ENCODE data around the gene PAPOLA. TPM values are rescaled to one million over a fixed set of nuclear protein-coding genes. Genes with fewer than 3 reads are reported as not detected.

Gene PAPOLA
- total RNA-seq, 1 experiment from 2014 or later = 207 TPM

DNA sequence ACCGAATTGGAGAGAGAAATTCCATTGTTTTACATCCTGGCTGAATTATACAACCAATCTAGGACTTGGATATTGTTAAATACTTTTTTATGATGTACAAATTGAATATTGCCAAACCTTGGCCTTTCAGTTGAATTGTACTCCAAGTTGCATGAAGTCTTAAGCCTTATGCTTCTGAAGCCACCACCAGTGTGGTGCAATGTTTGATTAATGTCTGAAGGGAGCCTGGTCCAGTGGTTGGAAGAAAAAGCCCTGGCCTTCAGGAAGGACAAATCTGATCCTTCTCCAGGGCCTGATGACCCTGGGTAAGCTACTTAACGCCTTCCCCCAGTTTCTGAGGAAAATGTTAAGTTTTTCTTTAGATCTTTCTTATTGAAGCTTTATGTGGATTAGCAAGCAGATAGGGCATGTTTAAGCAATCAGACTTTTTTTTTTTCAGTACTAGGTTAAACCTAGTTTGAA is 72.0 kb downstream of the PAPOLA start:
- TF ChIP-seq, protein P1, sequence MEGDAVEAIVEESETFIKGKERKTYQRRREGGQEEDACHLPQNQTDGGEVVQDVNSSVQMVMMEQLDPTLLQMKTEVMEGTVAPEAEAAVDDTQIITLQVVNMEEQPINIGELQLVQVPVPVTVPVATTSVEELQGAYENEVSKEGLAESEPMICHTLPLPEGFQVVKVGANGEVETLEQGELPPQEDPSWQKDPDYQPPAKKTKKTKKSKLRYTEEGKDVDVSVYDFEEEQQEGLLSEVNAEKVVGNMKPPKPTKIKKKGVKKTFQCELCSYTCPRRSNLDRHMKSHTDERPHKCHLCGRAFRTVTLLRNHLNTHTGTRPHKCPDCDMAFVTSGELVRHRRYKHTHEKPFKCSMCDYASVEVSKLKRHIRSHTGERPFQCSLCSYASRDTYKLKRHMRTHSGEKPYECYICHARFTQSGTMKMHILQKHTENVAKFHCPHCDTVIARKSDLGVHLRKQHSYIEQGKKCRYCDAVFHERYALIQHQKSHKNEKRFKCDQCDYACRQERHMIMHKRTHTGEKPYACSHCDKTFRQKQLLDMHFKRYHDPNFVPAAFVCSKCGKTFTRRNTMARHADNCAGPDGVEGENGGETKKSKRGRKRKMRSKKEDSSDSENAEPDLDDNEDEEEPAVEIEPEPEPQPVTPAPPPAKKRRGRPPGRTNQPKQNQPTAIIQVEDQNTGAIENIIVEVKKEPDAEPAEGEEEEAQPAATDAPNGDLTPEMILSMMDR (IDR thresholded peaks at IDR 0.05; ENCODE audit: insufficient read depth in 1 of 2, low read depth in 1 of 2, low read length in 1 of 2, severe bottlenecking in 1 of 2, unreplicated experiment in 1 of 2) = no peak
- Histone ChIP-seq H3K4me1 (peaks cover 14% of the 10 kb centered on the region; the same call in 1 of the 2 replicates), H3K27me3 (replicated peaks; ENCODE audit: control insufficient read depth, insufficient read depth, low read length) (no peaks in the 10 kb centered on the region), H3K4me3 (ENCODE audit: low read depth, low read length) (no peak overlapping the region), H3K36me3 (ENCODE audit: control insufficient read depth, insufficient read depth, low read length) (no peaks in the 10 kb centered on the region; the same call in 1 of the 2 replicates), H3K9me3 (no peaks in the 10 kb centered on the region)
- peaks cover 8% of the 10 kb centered on the region for H3K4me1 Mint-ChIP-seq (ENCODE audit: low read depth, unreplicated experiment)
- intact Hi-C loops (cut with micrococcal nuclease; ENCODE audit: unreplicated experiment) = no loop called here
- H3K9me3 Mint-ChIP-seq (ENCODE audit: unreplicated experiment) = no peaks in the 10 kb centered on the region
- H3K27me3 Mint-ChIP-seq (ENCODE audit: insufficient read depth, unreplicated experiment) = no peaks in the 10 kb centered on the region
- BruUV-seq (replicated peaks) = no TSS peak
- POLR2A ChIA-PET = no interaction called here
- H3K36me3 Mint-ChIP-seq (ENCODE audit: insufficient read depth, unreplicated experiment) = peaks cover 54% of the 10 kb centered on the region
- H3K4me3 Mint-ChIP-seq (ENCODE audit: unreplicated experiment) = no peak overlapping the region
- no peak overlapping the region for H3K27ac Mint-ChIP-seq (ENCODE audit: unreplicated experiment)
- CTCF ChIA-PET = no interaction called here
- DNase-seq = no peak

DNA sequence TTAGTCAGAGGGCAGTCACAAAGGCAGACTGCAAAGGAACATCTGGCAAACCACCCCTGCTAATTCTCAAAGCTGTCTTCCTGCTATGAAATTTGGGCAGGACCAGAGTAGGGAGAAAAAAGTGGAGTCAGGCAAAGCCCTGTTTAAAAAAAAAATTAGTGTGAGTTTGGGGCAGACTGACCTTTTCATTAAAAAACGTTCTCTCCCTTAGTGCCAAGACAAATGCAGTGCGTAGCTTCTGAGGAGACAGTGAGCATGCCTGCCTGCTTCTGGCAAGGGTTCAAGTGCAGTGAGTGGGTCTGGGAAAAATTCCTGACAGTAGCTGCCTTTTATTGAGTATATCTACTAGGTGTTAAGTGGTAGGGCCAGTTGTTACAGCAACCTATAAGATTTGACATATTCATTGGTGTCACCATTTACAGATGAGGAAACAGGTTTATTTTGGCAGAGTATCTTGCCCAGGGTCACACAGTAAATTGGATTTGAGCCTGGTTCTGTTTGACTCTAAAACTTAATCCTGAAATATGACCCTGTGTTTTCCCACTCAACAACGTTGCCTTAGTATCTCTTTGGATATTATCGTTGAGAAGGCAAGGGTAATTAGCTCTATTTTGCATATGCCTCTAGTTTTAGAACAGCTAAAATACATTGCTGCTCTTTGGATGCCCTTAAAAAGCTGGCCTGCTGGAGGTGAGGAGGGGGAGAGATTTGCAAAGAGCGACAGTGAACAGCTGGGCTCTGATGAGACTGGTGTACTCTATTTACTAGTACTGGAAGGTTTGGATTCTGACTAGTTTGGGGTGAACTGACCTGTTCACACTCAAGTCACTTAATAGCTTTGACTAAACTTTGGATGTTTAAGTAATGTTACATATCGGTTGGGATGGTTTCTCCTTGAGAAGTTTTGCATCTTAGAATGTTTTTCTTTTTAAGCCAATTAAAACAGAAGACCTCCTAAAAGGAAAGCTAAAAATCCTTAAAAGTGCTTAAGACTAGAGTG is 72.8 kb downstream of the PAPOLA start:
- intact Hi-C loops (cut with micrococcal nuclease; ENCODE audit: unreplicated experiment) = no loop called here
- Histone ChIP-seq H3K36me3 (ENCODE audit: control insufficient read depth, insufficient read depth, low read length) (no peaks in the 10 kb centered on the region; the same call in 1 of the 2 replicates), H3K27me3 (replicated peaks; ENCODE audit: control insufficient read depth, insufficient read depth, low read length) (no peaks in the 10 kb centered on the region), H3K9me3 (no peaks in the 10 kb centered on the region), H3K4me3 (ENCODE audit: low read depth, low read length) (no peak overlapping the region), H3K4me1 (peaks cover 14% of the 10 kb centered on the region; the same call in 1 of the 2 replicates)
- no peak for DNase-seq
- ChIA-PET CTCF (no interaction called here), POLR2A (no interaction called here)
- BruUV-seq (replicated peaks) = no TSS peak
- TF ChIP-seq, protein P1 (IDR thresholded peaks at IDR 0.05; ENCODE audit: insufficient read depth in 1 of 2, low read depth in 1 of 2, low read length in 1 of 2, severe bottlenecking in 1 of 2, unreplicated experiment in 1 of 2) = no peak
- peaks cover 50% of the 10 kb centered on the region for H3K36me3 Mint-ChIP-seq (ENCODE audit: insufficient read depth, unreplicated experiment)
- no peaks in the 10 kb centered on the region for H3K9me3 Mint-ChIP-seq (ENCODE audit: unreplicated experiment)
- no peak overlapping the region for H3K27ac Mint-ChIP-seq (ENCODE audit: unreplicated experiment)
- H3K4me3 Mint-ChIP-seq (ENCODE audit: unreplicated experiment) = no peak overlapping the region
- H3K27me3 Mint-ChIP-seq (ENCODE audit: insufficient read depth, unreplicated experiment) = no peaks in the 10 kb centered on the region
- H3K4me1 Mint-ChIP-seq (ENCODE audit: low read depth, unreplicated experiment) = peaks cover 8% of the 10 kb centered on the region

DNA sequence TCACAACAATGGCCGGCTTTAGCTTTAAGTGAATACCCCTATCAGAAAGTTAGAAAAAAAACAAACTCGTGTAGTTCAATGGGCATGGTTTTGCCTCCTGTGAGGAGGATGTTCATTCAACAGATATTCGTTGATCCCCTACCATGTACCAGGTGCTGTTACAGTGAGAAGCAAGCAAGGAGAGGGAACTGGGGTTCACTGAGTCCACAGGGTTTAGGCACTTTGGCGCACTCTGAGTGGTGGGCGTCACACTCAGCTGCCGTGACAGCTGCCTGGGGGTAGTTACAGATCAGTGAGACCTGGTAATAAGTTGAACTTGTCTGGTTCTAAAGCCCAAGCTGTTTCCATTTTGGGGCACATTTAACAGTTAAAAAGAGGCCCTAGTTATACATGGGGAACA is 74.2 kb downstream of the PAPOLA start:
- Histone ChIP-seq H3K4me3 (ENCODE audit: low read depth, low read length) (no peak overlapping the region), H3K4me1 (peaks cover 14% of the 10 kb centered on the region; the same call in 1 of the 2 replicates), H3K9me3 (no peaks in the 10 kb centered on the region), H3K36me3 (ENCODE audit: control insufficient read depth, insufficient read depth, low read length) (no peaks in the 10 kb centered on the region; the same call in 1 of the 2 replicates), H3K27me3 (replicated peaks; ENCODE audit: control insufficient read depth, insufficient read depth, low read length) (no peaks in the 10 kb centered on the region)
- no peaks in the 10 kb centered on the region for H3K9me3 Mint-ChIP-seq (ENCODE audit: unreplicated experiment)
- peaks cover 8% of the 10 kb centered on the region for H3K4me1 Mint-ChIP-seq (ENCODE audit: low read depth, unreplicated experiment)
- ChIA-PET CTCF (no interaction called here), POLR2A (interaction anchor here (0.5 kb wide), 1 partner anchor 14 kb away, joined by 3 read pairs; no protein-coding TSS in a partner anchor)
- BruUV-seq (replicated peaks) = no TSS peak
- peaks cover 39% of the 10 kb centered on the region for H3K36me3 Mint-ChIP-seq (ENCODE audit: insufficient read depth, unreplicated experiment)
- no peak overlapping the region for H3K4me3 Mint-ChIP-seq (ENCODE audit: unreplicated experiment)
- TF ChIP-seq, protein P1 (IDR thresholded peaks at IDR 0.05; ENCODE audit: insufficient read depth in 1 of 2, low read depth in 1 of 2, low read length in 1 of 2, severe bottlenecking in 1 of 2, unreplicated experiment in 1 of 2) = no peak
- no peak for DNase-seq
- no peaks in the 10 kb centered on the region for H3K27me3 Mint-ChIP-seq (ENCODE audit: insufficient read depth, unreplicated experiment)
- intact Hi-C loops (cut with micrococcal nuclease; ENCODE audit: unreplicated experiment) = no loop called here
- H3K27ac Mint-ChIP-seq (ENCODE audit: unreplicated experiment) = no peak overlapping the region

Data from Caco-2 (cell line).